ENCODE results near the gene GPLD1. TPM values are rescaled to one million over a fixed set of nuclear protein-coding genes. Genes with fewer than 3 reads are reported as not detected.

The GPLD1 gene
- total RNA-seq, 1 donor from 2014 or later, result 3.5 TPM

DNA sequence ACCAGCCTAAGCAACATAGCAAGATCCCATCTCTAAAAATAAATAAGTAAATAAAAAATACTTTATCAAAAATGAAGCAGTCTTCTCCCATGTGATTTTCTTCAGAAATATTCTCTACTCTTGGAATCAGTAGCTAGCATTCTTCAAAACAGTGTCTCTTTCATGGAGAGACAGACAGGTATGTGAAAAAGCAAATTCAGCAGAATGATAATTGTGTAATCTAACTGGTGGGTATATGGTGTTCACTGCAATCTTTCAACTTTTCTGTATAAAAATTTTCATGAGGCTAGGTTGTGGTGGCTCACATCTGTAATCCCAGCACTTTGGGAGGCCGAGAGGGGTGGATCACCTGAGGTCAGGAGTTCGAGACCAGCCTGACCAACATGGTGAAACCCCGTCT lies 78.8 kb downstream of the GPLD1 start:
- H3K4me1 ChIP-seq, result no peaks in the 10 kb centered on the region
- no peaks in the 10 kb centered on the region for H3K27me3 ChIP-seq
- no peaks in the 10 kb centered on the region for H3K9me3 ChIP-seq
- no peak overlapping the region for H3K27ac ChIP-seq
- no peak overlapping the region for H3K4me3 ChIP-seq
- intact Hi-C loops (cut with DNase I), result no loop called here
- H3K36me3 ChIP-seq, result peaks cover 24 to 45% of the 10 kb centered on the region in 2 donors
- no peak for DNase-seq (ENCODE audit: low spot score in 2 of 2)
- TF ChIP-seq, protein P1, sequence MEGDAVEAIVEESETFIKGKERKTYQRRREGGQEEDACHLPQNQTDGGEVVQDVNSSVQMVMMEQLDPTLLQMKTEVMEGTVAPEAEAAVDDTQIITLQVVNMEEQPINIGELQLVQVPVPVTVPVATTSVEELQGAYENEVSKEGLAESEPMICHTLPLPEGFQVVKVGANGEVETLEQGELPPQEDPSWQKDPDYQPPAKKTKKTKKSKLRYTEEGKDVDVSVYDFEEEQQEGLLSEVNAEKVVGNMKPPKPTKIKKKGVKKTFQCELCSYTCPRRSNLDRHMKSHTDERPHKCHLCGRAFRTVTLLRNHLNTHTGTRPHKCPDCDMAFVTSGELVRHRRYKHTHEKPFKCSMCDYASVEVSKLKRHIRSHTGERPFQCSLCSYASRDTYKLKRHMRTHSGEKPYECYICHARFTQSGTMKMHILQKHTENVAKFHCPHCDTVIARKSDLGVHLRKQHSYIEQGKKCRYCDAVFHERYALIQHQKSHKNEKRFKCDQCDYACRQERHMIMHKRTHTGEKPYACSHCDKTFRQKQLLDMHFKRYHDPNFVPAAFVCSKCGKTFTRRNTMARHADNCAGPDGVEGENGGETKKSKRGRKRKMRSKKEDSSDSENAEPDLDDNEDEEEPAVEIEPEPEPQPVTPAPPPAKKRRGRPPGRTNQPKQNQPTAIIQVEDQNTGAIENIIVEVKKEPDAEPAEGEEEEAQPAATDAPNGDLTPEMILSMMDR (IDR thresholded peaks at IDR 0.05), result no peak

DNA sequence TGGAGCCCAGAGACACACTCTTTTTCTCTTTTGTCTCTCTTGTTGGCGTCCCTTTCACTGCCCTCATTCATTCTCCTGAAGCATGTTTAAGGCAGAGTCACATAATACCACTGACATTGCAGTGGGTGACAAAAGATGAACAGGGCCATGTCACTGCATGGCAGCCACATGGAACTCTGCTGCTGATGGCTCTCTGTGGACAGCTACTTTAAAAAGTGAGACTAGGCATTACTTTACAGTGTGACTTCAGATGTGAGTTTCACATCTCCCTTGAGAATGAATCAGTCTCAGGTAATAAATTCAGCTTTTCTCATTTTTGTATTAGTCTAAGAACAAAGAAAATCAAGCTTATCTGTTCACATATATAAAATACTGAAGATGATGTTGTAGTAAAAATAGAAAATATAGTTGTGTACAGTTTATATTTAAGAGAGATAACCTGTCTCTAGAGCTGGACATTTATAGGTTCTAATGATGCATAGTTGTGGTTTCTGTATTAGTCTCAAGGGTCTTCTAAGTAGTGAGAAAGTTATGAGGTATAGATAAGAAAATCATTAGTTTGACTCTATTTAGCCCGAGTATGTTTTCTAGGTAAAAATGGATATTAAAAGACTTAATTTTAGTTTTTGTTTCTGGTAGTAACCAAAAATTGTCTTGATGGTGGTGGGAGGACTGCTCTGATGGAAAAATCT lies 80.5 kb downstream of the GPLD1 start:
- Histone ChIP-seq H3K4me1 (peaks cover 0 to 5% of the 10 kb centered on the region in 2 donors), H3K9me3 (no peaks in the 10 kb centered on the region), H3K27ac (no peak overlapping the region), H3K27me3 (no peaks in the 10 kb centered on the region), H3K4me3 (no peak overlapping the region), H3K36me3 (peaks cover 23 to 36% of the 10 kb centered on the region in 2 donors)
- no peak for DNase-seq (ENCODE audit: low spot score in 2 of 2)
- intact Hi-C loops (cut with DNase I), result no loop called here
- TF ChIP-seq, protein P1 (IDR thresholded peaks at IDR 0.05), result no peak

DNA sequence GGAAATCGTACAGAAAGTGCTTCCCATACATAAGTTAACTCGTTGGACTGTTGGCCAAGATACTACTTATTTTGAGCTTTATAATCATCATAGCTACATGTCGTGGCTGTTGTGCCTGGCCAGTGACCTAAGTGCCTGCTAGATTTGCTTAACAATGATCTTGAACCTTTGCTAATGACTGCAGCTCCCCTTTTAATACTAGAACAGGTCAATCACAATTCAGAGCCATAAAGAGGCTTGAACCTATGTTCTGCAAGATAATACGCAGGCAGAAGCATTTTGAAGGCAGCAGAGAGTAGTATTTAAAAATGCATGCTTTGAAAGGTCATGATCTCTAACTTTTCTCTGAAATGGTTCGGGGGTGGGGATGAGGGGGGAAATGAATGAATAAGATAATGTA lies 84.1 kb downstream of the GPLD1 start:
- DNase-seq (ENCODE audit: low spot score in 2 of 2), result no peak
- H3K4me3 ChIP-seq, result no peak overlapping the region
- TF ChIP-seq, protein P1 (IDR thresholded peaks at IDR 0.05), result no peak
- H3K27me3 ChIP-seq, result no peaks in the 10 kb centered on the region
- H3K27ac ChIP-seq, result no peak overlapping the region
- peaks cover 0 to 13% of the 10 kb centered on the region in 2 donors for H3K4me1 ChIP-seq
- intact Hi-C loops (cut with DNase I), result no loop called here
- peaks cover 3 to 13% of the 10 kb centered on the region in 2 donors for H3K36me3 ChIP-seq
- H3K9me3 ChIP-seq, result no peaks in the 10 kb centered on the region

DNA sequence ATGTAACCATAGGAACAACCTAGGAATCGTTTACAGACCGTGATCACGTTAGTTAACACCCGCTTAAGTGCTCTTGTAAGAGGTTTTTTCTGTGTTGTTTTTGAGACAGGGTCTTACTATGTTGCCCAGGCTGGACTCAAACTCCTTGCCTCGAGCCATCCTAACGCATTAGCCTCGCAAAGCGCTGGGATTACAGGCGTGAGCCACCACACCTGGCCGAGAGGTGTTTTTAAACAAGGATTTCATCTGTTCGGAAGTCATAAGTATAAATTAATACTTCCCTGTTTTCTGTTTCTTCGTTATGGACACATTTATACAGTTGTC lies 85.9 kb downstream of the GPLD1 start:
- Histone ChIP-seq H3K9me3 (no peaks in the 10 kb centered on the region), H3K27ac (peak overlapping the region; percentile 59 to 68), H3K36me3 (peaks cover under 1 to 9% of the 10 kb centered on the region in 2 donors), H3K4me1 (peaks cover 0 to 13% of the 10 kb centered on the region in 2 donors), H3K27me3 (no peaks in the 10 kb centered on the region), H3K4me3 (peak overlapping the region; percentile 94 to 97)
- intact Hi-C loops (cut with DNase I), result no loop called here
- TF ChIP-seq, protein P1 (IDR thresholded peaks at IDR 0.05), result no peak
- DNase-seq (ENCODE audit: low spot score in 2 of 2), result no peak

DNA sequence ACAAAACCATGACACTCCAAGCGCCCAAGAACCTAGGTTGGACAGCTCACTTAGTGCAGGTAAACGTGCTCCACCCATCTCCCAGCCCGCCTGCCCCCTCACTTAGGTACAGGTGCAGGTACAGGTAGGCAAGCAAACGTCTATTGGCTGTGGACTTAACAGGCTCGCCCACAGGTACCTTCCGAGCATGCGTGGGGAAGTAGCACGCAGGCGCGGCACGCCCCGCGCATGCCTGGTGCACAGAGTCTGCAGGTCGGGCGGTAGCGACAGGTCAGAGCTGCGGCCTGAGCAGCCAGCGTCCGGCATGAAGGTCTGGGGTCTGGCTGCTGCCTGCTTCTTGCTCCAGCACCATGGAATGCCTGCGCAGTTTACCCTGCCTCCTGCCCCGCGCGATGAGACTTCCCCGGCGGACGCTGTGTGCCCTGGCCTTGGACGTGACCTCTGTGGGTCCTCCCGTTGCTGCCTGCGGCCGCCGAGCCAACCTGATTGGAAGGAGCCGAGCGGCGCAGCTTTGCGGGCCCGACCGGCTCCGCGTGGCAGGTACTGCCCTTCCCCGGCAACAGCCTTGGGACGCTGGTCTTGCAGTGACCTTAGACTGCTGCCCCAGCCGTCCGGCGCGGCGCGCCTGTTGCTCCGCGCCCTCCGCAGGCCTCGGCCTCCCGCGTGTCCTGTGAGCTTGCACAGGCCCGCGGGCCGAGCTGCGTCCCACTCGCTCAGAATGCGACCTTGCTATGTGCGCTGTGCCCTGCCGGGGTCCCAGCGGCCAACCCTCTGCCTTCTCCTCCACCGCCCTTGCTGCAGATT lies 86.5 kb downstream of the GPLD1 start, which contains the start of gene MRS2:
Gene MRS2, plus strand, starts transcription at position 240 of the 804 bp plus-strand sequence. Its CDS starts 111 bp downstream, at position 351.
- peak within 1 kb of the TSS; percentile 59 to 68 for H3K27ac ChIP-seq
- no peaks in the 10 kb centered on the region for H3K9me3 ChIP-seq
- DNase-seq (ENCODE audit: low spot score in 2 of 2), result peak; percentile 50 to 87
- TF ChIP-seq, protein P1 (IDR thresholded peaks at IDR 0.05), result no peak
- H3K4me1 ChIP-seq, result peaks cover 0 to 13% of the 10 kb centered on the region in 2 donors
- peaks cover 0 to 9% of the 10 kb centered on the region in 2 donors for H3K36me3 ChIP-seq
- peak within 1 kb of the TSS; percentile 94 to 97 for H3K4me3 ChIP-seq
- intact Hi-C loops (cut with DNase I), result no loop called here
- H3K27me3 ChIP-seq, result no peaks in the 10 kb centered on the region
